Panc1 (cell line): ENCODE results near the gene UBAC2.

ENCODE experiments used
- TF ChIP-seq, protein P1 (sequence below): fragments of 450-650 bp; IDR thresholded peaks from 2 replicates; pipeline ENCODE4 v1.5.1; 2017; ENCODE audit warnings: mild to moderate bottlenecking
- TF ChIP-seq, protein P2 (sequence below), 2 experiments: IDR thresholded peaks; 2 replicates each; pipeline ENCODE4 v1.6.1; 2011 to 2012; ENCODE audit warnings: low read depth in 2 of 2, control low read depth in 1 of 2, low read length in 1 of 2, mild to moderate bottlenecking in 1 of 2, moderate library complexity in 1 of 2; ENCODE audit not compliant: insufficient read depth in 1 of 2

DNA sequence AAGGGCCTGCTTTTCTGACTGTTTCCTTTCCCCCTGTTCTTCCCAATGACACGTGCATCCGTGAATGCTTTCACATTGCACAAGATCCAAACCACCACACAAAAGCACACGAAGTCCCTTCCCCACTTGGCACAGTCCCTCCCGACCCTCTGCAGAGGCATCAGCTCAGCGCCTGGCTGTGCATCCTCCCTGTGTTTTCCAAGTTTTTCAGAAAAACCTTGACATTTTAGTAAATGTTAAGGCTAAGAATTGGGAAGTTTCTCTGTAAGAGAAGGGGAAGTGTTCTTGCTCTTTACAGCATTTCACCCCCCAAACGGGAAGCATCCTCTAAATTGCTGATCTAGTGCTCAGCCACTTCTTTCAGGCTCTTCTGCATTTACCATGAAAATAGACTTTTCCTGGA lies 206.1 kb downstream of the UBAC2 start:
- TF ChIP-seq, protein P1, sequence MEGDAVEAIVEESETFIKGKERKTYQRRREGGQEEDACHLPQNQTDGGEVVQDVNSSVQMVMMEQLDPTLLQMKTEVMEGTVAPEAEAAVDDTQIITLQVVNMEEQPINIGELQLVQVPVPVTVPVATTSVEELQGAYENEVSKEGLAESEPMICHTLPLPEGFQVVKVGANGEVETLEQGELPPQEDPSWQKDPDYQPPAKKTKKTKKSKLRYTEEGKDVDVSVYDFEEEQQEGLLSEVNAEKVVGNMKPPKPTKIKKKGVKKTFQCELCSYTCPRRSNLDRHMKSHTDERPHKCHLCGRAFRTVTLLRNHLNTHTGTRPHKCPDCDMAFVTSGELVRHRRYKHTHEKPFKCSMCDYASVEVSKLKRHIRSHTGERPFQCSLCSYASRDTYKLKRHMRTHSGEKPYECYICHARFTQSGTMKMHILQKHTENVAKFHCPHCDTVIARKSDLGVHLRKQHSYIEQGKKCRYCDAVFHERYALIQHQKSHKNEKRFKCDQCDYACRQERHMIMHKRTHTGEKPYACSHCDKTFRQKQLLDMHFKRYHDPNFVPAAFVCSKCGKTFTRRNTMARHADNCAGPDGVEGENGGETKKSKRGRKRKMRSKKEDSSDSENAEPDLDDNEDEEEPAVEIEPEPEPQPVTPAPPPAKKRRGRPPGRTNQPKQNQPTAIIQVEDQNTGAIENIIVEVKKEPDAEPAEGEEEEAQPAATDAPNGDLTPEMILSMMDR: no peak
- TF ChIP-seq, protein P2, sequence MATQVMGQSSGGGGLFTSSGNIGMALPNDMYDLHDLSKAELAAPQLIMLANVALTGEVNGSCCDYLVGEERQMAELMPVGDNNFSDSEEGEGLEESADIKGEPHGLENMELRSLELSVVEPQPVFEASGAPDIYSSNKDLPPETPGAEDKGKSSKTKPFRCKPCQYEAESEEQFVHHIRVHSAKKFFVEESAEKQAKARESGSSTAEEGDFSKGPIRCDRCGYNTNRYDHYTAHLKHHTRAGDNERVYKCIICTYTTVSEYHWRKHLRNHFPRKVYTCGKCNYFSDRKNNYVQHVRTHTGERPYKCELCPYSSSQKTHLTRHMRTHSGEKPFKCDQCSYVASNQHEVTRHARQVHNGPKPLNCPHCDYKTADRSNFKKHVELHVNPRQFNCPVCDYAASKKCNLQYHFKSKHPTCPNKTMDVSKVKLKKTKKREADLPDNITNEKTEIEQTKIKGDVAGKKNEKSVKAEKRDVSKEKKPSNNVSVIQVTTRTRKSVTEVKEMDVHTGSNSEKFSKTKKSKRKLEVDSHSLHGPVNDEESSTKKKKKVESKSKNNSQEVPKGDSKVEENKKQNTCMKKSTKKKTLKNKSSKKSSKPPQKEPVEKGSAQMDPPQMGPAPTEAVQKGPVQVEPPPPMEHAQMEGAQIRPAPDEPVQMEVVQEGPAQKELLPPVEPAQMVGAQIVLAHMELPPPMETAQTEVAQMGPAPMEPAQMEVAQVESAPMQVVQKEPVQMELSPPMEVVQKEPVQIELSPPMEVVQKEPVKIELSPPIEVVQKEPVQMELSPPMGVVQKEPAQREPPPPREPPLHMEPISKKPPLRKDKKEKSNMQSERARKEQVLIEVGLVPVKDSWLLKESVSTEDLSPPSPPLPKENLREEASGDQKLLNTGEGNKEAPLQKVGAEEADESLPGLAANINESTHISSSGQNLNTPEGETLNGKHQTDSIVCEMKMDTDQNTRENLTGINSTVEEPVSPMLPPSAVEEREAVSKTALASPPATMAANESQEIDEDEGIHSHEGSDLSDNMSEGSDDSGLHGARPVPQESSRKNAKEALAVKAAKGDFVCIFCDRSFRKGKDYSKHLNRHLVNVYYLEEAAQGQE (IDR thresholded peaks at IDR 0.05; ENCODE audit: insufficient read depth in 1 of 2, low read depth in 2 of 2, low read length in 1 of 2): no peak
